Islet precursor cell (in vitro differentiated cells): ENCODE results near the gene ANKRD34A.
"Not testable (repeated sequence)": the region's sequence is repeated elsewhere in the genome, so short reads cannot be mapped to it uniquely, and the experiment has no call there.

Source experiments
- DNase-seq: peaks from one replicate; pipeline ENCODE4 v3.0.0-alpha.2; 2018

The ANKRD34A gene

DNA sequence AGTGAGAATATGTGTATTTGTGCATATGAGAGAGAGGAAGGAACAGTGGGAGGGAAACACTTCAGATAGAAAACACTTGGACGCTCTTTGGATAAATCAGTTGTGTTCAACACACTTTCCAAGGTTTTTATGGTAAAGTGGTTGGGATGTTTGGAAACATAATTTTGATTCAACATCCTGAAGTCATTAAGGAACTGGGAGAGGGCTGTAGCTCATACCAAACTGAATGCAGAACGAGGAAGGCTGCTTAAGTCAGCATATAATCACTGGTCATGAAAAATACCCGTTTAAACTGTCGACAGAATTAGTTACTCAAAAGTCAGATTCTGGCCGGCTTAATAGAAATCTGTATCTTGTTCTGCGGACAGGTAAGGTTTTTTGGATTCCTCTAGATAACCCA lies 21.5 kb downstream of the ANKRD34A start:
- no peak for DNase-seq

DNA sequence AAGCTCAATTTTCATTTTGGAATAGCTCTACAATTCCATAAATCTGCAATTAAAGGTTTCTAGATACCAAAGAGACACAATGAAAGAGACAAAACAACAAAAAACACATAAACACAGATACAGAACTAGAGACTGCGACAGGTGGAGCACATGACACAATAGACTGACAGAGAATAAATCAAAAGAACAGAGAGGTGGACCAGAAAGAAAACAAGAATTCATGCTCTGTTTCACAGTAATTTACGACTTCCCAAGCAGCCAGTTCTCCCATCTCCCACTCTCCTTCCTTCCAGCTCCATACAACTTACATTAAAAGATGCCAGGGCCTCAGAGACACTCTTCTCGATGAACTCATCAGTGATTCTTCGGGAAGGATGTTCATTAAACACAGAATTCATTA lies 22.0 kb downstream of the ANKRD34A start:
- no peak for DNase-seq

- no peak for DNase-seq
Observed at GRCh38 chr1:145937436-145937835, 26.9 kb downstream of the ANKRD34A start.

- no peak for DNase-seq
Observed at GRCh38 chr1:145936247-145936646, 28.1 kb downstream of the ANKRD34A start.

DNA sequence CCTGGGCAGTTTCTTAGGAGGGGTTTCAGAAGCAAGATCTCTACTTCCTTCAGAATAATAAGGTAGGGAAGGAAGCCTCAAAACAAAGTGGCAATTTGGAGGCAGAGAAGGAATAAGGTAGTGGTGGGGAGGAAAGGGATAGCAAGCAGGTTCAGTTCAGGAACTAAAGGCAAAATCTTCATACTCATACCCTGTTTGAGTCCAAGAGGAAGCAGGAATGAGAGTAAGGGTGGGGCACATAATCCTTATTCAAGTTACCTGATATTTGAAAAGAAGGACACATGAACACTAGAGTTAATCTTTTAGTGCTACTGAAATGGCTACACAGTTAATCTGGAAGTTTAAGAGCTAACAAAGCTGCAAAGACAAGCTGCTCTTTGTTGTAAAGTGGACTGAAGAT lies 28.7 kb downstream of the ANKRD34A start:
- DNase-seq: no peak

DNA sequence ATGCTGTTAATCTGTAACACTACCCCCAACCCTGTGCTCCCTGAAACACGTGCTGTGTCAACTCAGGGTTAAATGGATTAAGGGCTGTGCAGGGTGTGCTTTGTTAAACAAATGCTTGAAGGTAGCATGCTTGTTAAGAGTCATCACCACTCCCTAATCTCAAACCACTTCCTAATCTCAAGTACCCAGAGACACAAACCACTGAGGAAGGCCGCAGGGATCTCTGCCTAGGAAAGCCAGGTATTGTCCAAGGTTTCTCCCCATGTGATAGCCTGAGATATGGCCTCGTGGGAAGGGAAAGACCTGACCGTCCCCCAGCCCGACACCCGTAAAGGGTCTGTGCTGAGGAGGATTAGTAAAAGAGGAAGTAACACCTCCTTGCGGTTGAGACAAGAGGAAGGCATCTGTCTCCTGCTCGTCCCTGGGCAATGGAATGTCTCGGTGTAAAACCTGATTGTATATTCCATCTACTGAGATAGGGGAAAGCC lies 31.8 kb downstream of the ANKRD34A start:
- DNase-seq: peak; percentile 57

- DNase-seq: no peak
Observed at GRCh38 chr1:145927916-145928643, 36.3 kb downstream of the ANKRD34A start.

DNA sequence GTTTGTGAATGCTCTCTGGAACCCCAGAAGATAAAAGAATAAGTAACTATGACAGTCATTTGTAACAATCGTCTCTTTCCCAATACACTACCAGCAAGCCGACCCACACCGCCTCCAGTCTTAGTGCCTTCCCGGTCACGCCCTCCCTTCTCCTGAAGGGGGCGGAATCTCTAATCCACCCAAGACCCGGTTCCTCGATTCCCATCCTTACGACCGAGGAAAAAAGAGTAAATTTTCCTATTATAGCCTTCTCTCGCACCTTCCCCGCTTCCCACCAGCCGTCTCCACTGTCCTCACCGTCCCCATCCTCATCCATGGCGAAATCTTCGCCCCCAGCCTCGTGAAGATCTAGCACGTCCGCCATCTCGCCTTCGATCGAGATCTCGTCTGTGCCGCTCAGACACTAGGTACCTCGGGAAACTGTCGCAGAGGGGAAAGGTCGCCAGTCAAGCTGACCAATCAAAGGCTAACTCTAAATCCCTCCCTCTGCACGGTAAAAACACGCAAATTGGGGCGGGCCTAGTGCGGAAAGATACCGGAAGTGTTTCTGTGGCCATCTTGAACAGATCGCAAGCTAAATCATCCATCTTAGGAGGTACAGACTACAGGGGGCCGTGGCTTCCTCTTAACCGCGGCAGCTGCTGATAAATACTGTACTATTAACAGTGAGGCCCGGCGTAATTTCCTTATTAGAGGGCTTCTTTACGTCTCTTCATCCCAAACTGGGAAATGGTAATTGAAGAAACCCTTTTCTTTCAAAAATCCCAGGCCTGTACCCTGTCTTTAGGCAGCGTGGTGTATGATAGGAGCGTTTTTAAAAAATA lies 37.1 kb downstream of the ANKRD34A start, which contains the start of gene RBM8A:
Gene RBM8A, minus strand, starts transcription at position 422 of the 824 bp plus-strand sequence. Its CDS starts 58 bp downstream, at position 364.
- DNase-seq: peak; percentile 98

DNA sequence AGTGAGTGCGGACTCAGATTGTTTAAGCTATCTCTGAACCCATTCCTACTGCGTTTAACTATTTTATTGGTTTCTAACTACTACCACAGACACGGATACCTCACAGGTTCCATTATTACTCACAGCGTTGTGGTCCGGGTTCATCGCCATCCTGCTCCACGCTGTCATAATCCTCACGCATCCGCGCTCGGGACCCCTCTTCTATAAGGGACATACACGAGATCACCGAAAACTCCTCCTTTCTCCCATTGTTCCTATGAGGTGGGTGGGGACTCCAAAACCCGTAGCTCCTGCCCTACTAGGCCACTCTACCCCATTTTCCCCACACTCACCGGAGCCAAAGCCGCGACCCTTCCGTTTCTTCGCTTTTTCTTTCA lies 37.7 kb downstream of the ANKRD34A start:
- no peak for DNase-seq

GRCh38 chr1:145922266-145922665 lies 42.1 kb downstream of the ANKRD34A start:
- no peak for DNase-seq

- not testable (repeated sequence) for DNase-seq
Observed at GRCh38 chr1:145920297-145920696, 44.1 kb downstream of the ANKRD34A start.

- peak; percentile 82 for DNase-seq
Observed at GRCh38 chr1:145918992-145919939, 45.1 kb downstream of the ANKRD34A start.

DNA sequence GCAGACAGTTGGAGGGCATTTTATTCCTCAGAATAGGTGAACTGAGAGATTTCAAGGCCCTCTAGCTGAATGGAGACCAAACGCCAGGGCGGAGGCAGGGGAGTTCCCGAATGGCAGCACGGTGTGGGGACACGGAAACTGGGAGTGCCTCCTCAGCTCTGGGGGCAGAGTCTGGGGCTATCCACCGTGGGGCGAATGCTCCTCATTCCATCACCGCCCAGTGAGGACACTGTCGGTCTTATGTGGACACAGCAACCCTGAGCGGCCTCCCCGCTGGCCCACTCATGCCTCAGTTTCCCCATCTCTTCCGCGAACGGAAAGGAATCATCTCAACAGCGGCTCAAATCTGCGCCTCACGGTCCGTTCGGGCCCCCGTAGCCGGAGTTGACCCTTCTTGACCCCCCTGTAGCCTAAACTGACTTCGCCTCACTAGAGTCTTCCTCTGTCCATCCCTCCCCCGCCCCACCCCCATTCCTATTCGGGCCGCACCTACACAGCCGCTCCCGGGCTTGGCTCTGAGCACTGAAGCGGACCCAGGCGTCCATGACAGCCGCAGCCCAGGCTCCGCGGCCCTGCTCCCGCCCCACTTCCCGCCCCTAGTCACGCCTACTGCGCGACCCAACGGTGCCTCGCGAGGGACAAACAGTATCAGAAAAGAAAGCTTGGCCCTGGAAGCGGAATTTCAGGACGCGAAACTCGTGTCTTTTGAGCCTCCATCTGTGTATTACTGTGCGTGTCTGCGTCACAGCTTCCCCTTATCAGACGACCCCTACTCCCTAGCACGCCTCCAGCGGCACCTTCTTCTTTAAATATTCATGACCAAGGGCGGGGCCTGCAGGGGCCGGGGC lies 46.0 kb downstream of the ANKRD34A start, which contains the start of gene PEX11B:
Gene PEX11B, minus strand, starts transcription at position 574 of the 848 bp plus-strand sequence. Its CDS starts 29 bp downstream, at position 545.
- DNase-seq: peak; percentile 92

DNA sequence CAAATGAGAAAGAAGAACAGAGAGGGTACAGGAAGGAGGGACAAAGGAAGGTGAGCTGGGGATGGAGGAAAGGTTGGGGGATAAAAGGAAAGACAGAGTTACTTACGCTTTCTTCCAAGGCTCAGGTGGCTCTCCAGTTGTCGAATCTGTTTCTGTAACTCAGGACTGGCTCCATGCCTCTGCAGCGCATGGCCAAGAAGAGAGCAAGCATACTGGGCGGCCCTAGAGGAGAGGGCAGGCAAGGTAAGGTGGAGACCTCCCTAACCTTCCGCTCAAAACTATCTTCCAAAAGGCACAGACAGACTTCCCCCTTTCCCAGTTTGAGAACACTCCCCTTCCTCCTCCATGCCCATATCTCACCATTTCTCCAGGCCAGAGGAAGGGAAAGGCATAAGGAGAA lies 46.8 kb downstream of the ANKRD34A start:
- DNase-seq: no peak

DNA sequence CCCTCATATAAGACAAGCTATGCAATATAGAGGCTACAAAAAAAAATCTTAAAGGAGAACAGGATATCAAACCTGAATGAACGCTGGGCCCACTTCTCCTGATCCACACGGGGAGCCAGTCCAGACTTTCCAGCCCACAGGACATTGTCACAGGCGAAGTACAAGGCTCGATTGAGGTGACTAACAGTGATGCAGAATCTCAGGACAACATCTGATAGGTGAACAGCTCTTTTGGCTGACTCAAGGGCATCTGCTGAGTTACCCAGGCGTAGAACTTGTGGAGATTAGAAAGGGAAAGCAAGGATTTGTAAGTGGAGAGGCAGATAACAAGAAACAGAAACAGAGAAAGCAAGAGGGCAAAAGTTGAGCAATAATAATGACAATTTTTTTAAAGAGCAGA lies 47.6 kb downstream of the ANKRD34A start:
- no peak for DNase-seq

DNA sequence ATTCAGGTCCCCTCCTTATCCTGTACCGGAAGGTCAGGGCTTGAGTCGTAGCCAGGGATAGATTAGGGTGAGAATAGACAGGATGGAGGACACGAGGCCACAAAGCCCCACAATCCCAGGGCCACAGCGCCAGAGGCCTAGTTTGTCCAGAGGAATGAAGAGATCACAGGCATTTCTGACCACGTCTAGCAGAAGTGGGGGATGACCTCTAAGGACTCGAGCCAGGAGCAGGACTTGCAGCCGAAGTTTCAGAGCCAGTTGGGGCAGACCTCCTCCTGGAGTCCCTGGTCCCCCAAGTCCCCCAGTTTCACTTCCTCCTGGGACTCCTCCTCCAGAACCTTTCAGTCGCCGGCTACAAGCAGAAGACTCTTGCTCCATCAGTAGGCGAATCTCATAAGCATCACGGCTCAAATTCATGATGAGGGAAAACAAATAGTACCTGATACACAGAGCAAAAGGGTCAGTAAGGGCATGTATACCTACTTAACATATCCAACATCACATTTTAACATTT lies 52.2 kb downstream of the ANKRD34A start:
- DNase-seq: no peak
